Measurements from ENCODE around the gene LGALS7B.

DNA sequence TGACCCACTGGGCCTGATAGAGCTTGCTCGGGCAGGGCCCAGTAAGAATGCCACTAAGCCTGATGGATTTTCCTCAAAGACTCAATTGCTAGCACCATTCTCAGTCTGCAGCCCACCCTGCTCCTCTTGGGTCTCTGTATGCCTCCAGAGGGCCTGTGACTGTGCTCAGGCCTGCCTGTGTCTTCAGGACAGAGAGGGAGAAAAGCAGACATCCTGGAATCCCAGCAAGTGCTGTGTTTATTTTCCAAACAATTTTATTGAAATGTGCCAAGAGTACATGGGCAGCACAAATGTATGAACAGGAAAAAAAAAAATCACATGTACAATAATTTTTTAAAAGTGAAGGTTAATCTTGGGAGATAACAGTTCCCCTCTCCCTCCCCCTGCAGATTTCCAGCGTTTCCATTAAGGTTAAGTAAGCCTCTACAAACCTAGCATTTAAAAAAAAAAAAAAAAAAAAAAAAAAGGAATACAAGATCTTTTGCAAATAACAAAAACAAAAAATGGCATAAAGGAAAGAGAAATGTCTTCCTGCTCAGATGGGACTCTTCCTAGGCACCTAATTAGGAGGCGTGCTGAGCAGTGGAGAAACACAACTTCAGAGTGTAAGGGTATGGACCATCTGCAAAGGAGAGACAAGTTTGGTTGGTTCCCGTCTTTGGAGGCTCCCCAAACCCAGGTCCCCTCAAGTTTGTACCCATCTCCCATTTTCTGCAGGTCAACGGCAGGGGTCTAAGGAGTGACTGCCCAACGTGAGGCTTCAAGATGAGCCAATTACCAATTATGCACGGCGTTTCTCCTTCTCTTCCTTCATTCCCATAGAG, 47.4 kb downstream of the LGALS7B start:
- TF ChIP-seq POLR2A (IDR thresholded peaks at IDR 0.05) = no peak
- no peak for TF ChIP-seq POLR2AphosphoS5 (IDR thresholded peaks at IDR 0.05)
- TF ChIP-seq, protein P1, sequence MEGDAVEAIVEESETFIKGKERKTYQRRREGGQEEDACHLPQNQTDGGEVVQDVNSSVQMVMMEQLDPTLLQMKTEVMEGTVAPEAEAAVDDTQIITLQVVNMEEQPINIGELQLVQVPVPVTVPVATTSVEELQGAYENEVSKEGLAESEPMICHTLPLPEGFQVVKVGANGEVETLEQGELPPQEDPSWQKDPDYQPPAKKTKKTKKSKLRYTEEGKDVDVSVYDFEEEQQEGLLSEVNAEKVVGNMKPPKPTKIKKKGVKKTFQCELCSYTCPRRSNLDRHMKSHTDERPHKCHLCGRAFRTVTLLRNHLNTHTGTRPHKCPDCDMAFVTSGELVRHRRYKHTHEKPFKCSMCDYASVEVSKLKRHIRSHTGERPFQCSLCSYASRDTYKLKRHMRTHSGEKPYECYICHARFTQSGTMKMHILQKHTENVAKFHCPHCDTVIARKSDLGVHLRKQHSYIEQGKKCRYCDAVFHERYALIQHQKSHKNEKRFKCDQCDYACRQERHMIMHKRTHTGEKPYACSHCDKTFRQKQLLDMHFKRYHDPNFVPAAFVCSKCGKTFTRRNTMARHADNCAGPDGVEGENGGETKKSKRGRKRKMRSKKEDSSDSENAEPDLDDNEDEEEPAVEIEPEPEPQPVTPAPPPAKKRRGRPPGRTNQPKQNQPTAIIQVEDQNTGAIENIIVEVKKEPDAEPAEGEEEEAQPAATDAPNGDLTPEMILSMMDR (IDR thresholded peaks at IDR 0.05 in 8 of 11, conservative IDR thresholded peaks at IDR 0.05 in 3 of 11) = no peak

Data from spleen (tissue), 7 donors.